KBM-7 (cell line): ENCODE measurements around the gene EPHX1.
"Not testable (repeated sequence)": the region's sequence is repeated elsewhere in the genome, so short reads cannot be mapped to it uniquely, and the experiment has no call there.

Source experiments
- DNase-seq: peaks from one replicate; pipeline ENCODE4 v3.0.0-alpha.2; 2015
- in situ Hi-C: fragments of 300-500 bp; cut with MboI; formaldehyde crosslinking; loops from 2 replicates; pipeline ENCODE4 v1.14.3; 2020; ENCODE audit warnings: low sequenced_read_pairs, low pct_unique_long_range_greater_than_20kb, mixed read lengths

The EPHX1 gene

DNA sequence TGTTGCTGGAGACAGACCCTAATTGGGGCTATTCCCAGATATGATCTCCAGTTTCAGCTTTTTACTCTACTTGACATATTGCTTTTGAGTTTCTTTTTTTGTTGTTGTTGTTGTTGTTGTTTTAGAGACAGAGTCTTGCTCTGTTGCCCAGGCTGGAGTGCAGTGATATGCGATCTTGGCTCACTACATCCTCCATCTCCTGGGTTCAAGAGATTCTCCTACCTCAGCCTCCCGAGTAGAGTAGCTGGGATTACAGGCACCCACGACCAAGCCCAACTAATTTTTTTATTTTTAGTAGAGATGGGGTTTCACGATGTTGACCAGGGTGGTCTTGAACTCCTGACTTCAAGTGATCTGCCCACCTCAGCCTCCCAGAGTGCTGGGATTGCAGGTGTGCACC, 33.6 kb upstream of the EPHX1 start:
- no peak for DNase-seq
- in situ Hi-C loops: no loop called here

DNA sequence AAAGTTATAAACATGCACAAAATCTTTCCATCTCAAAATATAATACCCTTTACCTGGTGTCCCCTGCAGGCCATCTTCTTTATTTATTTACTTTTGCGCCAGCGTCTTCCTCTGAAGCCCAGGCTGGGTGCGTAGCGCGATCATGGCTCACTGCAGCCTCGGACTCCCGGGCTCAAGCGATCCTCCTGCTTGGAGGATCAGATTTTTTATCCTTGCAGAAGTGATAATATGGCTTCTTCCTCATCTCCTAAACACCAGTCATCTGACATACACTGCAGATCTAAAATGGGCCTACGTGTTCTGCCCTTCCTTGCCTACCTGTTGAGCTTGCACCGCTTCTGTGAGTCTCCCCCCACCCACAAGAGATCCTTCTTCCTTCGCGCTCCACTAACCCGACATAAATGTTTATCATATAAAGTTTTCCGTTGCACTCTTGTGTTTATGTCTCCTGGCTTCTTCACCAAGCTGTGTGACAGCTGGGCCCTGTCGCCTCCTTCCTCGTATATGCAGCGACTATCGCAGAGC, 32.8 kb upstream of the EPHX1 start:
- in situ Hi-C loops: no loop called here
- DNase-seq: no peak

DNA sequence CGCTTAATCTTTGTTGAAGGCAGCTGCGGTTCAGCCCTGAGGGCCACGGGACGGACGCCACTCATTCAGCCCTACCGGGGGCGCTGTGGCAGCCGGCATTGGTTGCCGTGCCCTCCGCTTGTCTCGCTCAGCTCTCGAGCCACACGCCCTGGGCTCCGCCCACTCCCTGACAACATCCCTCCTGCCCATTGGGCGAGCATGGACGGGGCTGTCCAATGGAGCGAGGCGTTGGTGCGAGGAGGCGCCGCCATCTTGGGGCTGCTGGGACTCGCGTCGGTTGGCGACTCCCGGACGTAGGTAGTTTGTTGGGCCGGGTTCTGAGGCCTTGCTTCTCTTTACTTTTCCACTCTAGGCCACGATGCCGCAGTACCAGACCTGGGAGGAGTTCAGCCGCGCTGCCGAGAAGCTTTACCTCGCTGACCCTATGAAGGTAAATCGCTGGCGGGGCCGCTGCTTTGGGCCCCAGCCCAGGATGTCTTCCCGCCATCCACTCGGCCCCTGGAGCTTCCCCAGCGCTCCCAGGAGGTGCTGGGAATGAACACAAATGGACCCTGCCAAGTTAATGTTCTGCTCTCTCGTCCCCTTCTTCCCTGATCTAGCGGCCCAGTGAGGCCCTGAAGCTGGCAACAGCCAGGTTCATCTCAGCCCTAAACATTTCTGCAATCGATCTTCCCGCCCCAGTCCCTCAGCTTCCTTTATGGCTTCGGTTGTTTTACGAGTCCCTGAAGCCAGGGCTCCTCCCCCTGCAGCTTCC, 32.2 kb upstream of the EPHX1 start, which contains the start of gene SRP9:
Gene SRP9, plus strand, starts transcription at position 244 of the 754 bp plus-strand sequence. Its CDS starts 115 bp downstream, at position 359.
- in situ Hi-C loops: no loop called here
- DNase-seq: peak; percentile 99

DNA sequence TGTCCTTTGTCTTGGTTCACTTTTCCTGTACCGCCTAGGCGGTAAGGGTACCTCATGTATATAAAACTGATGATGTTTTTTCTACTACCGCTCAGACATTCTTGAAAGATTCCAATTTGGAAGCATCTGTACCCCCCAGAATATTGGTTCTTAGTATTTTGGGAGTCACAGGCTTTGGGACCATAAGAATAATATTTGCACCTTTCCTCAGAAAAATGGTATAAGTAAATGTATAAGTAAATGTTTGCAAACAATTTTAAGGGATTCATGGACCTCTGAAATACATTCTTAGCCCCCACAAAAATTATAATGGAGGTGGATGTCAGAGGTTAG, 31.6 kb upstream of the EPHX1 start:
- in situ Hi-C loops: no loop called here

DNA sequence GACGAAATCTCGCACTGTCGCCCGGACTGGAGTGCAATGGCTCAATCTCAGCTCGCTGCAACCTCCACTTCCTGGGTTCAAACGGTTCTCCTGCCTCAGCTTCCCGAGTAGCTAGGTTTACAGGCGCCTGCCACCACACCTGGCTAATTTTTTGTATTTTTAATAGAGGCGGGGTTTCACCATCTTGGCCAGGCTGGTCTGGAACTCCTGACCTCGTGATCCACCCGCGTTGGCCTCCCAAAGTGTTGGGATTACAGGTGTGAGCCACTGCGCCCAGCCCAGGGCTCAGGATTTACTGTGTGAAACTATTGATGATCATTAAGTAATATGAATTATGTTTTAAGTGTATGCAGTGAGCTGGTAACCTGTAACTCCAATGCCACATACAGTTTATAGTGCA, 30.8 kb upstream of the EPHX1 start:
- in situ Hi-C loops: not testable (repeated sequence)

More for the DNA sequence above, 31.6 kb upstream of the EPHX1 start:
- DNase-seq: no peak

DNA sequence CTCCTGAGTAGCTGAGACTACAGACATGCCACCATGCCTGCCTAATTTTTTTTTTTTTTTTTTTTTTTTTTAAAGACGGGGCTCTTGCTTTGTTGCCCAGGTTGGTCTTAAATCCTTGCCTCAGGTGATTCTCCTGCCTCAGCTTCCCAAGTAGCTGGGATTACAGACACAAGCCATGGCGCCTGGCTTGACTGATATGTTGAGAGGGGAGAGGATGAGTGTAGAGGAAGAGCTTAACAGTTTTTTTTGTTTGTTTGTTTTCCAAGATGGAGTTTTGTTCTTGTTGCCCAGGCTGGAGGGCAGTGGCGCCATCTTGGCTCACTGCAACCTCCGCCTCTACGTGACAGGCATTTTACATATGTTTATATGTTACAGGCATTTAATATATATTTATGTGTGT, 29.8 kb upstream of the EPHX1 start:
- in situ Hi-C loops: no loop called here
- DNase-seq: no peak

More for the DNA sequence above, 30.8 kb upstream of the EPHX1 start:
- DNase-seq: not testable (repeated sequence)

DNA sequence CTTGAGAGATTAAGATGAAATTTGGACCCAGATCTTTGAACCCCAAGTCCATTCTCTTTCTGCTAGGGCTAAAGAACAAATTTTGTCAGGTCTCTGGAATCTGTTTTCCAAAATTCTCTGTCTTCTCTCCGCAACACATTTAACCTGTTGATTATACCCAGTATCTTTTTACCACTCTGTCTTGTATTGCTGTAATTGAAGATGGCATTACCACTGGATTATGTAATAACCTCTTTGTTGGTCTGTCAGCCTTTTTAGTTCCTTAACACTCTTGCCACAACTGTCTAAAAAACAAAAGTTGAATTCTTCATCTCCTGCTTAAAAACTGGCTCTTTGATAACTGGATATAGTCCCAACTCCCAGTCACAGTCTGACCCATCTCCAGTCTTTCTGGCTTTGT, 29.3 kb upstream of the EPHX1 start:
- no peak for DNase-seq
- in situ Hi-C loops: no loop called here

DNA sequence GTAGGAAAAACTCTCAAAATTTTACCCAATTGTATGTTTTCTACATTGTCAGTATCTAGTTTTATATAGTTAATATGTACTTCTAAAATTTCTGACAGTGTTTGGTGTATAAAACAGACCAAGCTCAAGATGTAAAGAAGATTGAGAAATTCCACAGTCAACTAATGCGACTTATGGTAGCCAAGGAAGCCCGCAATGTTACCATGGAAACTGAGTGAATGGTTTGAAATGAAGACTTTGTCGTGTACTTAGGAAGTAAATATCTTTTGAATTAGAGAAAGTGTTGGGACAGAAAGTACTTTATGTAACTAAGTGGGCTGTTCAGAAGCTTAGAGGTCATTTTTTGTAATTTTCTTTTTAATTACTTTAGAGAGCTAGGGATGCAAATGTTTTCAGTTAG, 20.8 kb upstream of the EPHX1 start:
- in situ Hi-C loops, DNase-seq: not testable (repeated sequence)

DNA sequence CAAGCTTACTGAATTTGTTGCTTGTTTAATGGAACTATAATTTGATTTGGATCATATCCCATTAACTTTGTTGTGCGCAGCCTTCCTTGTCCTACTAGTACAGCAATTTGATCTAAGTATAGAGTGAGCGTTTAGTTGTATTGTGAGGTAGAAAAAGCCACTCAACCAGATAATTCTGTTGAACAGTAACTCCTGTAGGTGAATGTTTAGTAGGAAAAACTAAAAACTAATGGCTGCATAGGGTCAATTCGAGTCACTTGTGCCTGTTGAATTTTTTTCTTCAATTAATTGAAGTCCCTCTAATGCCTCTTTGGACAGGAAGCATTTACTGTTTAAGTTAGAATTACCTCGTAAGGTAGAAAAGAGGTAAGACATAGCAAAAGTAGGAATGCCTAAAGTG, 15.0 kb upstream of the EPHX1 start:
- in situ Hi-C loops: no loop called here
- no peak for DNase-seq

DNA sequence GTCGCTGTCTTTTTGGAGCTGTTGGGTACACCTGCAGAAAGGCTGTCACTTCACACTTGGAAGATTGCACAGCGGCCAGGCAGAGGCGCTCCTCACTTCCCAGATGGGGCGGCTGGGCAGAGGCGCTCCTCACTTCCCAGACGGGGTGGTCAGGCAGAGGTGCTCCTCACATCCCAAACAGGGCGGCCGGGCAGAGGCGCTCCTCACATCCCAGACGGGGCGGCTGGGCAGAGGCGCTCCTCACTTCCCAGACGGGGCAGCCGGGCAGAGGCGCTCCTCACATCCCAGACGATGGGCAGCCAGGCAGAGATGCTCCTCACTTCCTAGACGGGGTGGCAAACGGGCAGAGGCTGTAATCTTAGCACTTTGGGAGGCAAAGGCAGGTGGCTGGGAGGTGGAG, 13.8 kb upstream of the EPHX1 start:
- in situ Hi-C loops, DNase-seq: not testable (repeated sequence)

DNA sequence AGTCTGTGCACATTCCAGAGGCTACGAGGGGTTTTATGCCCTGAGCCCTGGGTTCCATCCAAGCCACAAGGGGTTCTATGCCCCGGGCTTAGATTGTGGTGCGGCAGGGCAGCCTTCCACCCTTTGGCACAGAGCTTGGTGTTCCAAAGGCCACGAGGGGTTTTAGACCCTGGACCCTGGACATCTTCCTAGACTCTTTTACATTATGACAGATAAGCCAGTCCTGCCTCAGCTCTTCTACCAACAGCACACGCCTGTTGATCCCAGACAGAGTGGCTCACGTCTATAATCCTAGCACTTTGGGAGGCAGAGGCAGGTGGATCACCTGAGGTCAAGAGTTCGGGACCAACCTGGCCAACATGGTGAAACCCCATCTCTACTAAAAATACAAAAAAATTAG, 8.8 kb upstream of the EPHX1 start:
- in situ Hi-C loops, DNase-seq: not testable (repeated sequence)

DNA sequence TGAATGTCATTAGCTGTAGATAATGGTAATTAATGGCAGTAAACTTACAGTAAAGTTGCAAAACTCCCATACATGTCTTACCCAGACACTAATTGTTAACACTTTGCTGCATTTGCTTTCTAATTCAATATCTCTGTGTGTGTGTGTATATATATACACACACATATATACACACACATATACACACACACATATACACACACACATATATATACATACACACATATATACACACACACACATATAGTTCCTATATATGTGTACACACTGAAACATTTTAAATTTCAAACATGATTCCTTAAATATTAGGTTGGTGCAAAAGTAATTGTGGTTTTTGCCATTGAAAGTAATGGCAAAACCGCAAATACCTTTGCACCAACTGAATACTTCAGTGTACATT, 3.7 kb upstream of the EPHX1 start:
- no peak for DNase-seq
- in situ Hi-C loops: no loop called here

DNA sequence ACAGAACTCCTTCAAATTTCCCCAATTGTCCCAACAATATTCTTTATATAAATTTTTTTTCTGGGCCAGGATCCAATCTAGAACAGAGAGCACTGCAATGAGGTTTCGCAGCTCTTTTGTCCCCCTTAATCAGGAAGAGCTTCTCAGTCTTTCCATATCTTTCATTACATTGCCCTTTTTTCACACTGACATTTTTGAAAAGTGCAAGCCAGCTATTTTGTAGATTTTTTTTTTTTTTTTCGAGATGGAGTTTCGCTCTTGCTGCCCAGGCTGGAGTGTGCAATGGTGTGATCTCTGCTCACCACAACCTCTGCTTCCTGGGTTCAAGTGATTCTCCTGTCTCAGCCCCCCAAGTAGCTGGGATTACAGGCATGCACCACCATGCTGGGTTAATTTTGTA, 3.2 kb upstream of the EPHX1 start:
- in situ Hi-C loops, DNase-seq: not testable (repeated sequence)

DNA sequence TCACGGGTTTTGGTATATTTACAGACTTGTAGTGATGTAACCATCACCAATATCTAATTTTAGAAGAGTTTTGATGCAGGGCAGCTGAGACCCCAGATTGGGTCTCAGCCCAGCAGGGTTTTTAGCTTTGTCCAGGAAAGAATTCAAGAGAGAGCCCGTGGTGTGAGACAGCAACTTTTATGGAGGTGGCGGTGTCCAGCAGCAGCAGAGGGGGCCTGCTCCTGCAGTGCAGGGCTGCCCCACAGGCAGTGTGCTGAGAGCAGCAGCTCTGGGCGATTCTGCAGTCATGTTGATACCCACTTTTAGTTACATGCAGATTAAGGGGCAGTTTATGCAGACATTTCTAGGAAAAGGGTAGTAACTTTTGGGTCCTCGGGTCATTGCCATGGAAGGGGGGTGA, 1.8 kb upstream of the EPHX1 start:
- in situ Hi-C loops: no loop called here
- DNase-seq: no peak

DNA sequence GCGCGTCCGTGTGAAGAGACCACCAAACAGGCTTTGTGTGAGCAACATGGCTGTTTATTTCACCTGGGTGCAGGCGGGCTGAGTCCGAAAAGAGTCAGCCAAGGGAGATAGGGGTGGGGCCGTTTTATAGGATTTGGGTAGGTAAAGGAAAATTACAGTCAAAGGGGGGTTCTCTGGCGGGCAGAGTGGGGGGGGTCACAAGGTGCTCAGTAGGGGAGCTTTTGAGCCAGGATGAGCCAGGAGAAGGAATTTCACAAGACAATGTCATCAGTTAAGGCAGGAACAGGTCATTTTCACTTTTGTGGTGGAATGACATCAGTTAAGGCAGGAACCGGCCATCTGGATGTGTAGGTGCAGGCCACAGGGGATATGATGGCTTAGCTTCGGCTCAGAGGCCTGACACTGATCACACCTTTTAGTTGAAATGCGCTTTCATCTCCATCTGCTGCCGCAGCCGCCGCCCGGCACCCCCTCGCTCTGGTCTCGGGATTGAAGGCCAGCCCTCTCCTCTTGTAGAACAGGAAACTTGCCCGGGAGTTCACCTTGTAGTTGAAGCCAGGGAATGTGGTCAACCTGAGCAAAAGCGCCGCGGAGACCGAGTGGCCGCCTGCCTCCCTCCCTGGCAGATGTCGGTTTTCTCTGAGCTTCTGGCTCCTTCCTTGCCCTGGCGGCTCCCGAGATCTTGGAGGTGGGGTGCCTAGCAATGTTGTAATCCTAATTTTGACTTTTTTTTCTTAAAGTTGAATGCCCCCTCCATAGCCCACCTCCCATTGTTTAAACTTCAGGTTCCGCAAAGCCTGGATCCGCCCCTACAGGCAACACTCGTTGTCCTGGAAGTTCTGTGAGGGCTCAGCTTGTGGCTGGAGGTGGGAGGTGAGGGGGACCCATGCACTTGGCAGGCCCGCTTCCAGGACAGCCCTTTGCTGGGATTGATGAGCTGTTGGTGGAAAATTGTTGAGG, 935 bp downstream of the EPHX1 start:
- DNase-seq: not testable (repeated sequence)

DNA sequence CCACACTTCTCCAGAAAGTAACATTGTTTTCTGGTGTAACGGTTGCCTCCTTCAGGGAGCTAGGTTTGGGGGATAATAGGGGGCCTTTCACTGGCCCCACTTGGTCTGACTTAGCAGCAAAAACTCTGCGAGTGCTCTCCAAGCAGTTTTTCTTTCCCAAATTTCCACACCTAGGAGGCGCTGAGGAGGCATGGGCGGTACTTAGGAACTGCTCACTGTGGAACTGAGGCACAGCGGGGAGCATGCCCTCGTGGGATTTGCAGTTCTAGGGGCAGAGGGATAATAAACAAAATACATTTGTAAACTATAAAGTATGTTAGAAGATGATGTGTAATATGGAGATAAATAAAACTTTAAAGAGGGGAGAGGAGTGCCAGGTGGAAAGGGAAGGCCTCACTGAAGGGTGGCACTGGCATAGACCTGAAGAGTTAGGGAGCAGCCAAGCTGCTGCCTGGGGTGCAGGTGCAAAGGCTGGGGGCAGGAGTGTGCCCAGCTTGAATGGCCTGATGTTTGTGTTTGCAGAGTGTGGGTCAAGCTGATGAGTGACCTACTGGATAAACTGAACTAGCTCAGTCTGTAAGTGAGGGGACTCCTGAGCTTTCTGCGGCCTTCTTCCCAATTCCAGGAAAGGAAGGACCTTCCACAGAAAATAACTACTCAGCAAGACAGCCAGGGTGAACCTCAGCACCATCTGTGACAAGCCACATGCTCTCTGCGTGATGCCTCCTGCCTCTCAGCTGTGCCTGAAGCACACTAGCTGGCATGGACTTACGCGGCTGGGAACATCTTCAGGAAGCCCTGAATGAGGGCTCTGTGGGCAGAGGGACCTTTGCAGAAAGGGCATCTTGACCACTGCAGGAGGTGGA, 1.9 kb downstream of the EPHX1 start:
- no peak for DNase-seq
- in situ Hi-C loops: no loop called here

More for the DNA sequence above, 935 bp downstream of the EPHX1 start:
- in situ Hi-C loops: not testable (repeated sequence)

DNA sequence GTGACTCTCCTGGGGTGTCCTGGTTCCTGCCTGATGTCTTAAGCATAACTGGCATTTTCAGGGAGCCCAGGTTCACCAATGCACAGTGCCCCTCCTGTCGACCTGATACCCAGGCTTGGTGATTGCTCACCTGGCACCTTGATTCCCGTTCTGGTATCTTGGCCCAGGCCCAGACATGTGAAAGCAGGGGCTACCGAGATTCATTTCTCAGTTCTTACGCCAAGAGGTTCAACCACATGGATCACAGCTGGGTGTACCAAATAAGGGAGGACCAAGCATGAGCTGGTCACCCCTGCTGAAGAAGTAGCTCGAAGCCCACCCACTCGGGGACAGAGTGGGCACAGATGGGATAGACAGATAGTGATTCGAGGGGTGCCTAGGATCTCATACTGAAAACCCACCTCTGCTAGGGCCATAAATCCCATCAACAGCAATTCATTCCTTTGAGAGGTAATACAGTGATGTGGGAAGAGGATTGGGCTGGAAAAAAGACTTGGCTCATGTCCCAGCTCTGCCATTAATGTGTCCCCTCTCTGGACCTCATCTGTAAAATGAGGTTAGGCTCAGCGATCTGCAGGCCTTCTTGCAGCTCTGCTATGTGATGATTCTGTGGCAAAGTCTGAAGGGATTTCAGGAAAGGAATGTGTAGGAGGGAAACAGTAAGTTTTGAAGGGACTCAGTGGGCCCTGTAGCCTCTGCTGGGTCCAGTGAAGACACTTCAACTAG, 2.7 kb downstream of the EPHX1 start:
- DNase-seq: no peak
- in situ Hi-C loops: no loop called here

DNA sequence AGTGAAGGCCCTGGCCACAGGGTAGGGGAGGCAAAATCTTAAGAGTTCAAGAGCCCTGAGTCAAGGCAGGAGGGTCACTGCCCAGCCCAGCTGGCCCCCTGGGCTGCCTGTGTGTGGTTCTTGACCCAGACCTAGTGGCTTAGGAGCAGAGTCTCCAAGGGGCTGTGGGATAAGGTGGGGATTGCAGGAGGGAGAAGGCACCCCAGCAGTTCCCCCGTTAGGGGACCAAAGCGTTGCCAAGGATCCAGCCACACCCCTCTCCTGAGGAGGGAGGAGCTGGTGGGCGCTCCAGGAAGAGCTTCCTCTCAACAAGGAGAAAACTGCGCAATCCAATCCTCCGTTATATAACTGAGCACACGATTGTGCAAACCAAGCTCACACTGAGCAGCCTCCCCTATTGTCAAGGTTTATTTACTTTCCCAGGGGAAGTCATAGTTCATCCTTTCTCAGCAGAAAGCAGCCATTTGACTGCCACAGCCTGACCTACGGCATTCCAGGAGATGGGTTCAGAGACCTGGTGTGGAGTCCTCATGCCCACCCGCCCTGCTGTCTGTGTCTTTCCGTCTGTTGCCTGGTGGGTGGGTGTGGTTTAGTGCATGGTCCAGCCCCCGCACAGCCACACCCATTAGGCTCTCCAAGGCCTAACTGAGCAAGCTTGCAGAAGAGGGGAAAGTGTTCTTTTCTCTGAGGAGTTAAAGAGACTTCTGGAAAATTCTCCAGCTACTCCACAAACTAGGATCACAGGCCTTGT, 3.5 kb downstream of the EPHX1 start:
- in situ Hi-C loops: no loop called here
- peak; percentile 64 for DNase-seq
